Hematopoietic multipotent progenitor cell treated with erythropoietin and hydrocortisone succinate and interleukin-3 and kit ligand, for 17 days (in vitro differentiated cells): ENCODE results near the gene PTPRN2.
"Not testable (repeated sequence)": the region's sequence is repeated elsewhere in the genome, so short reads cannot be mapped to it uniquely, and the experiment has no call there.

Source experiments
- DNase-seq: peaks from one replicate; pipeline ENCODE4 v3.0.0-alpha.2; 2015; ENCODE audit warnings: low spot score

Gene PTPRN2

GRCh38 chr7:157926107-157926506 is 661.5 kb downstream of the PTPRN2 start:
- no peak for DNase-seq

- DNase-seq, result no peak
Observed at GRCh38 chr7:157925383-157925875, 662.2 kb downstream of the PTPRN2 start.

GRCh38 chr7:157923903-157924630 is 663.6 kb downstream of the PTPRN2 start:
- DNase-seq, result no peak

GRCh38 chr7:157922576-157922975 is 665.0 kb downstream of the PTPRN2 start:
- no peak for DNase-seq

GRCh38 chr7:157918326-157919080 is 669.1 kb downstream of the PTPRN2 start:
- DNase-seq, result no peak

- no peak for DNase-seq
Observed at GRCh38 chr7:157916946-157917640, 670.5 kb downstream of the PTPRN2 start.

GRCh38 chr7:157910446-157910845 is 677.2 kb downstream of the PTPRN2 start:
- DNase-seq, result no peak

- not testable (repeated sequence) for DNase-seq
Observed at GRCh38 chr7:157910045-157910444, 677.6 kb downstream of the PTPRN2 start.

- no peak for DNase-seq
Observed at GRCh38 chr7:157909370-157909769, 678.3 kb downstream of the PTPRN2 start.

GRCh38 chr7:157908006-157908782 is 679.4 kb downstream of the PTPRN2 start:
- DNase-seq, result no peak

- DNase-seq, result no peak
Observed at GRCh38 chr7:157907091-157907490, 680.5 kb downstream of the PTPRN2 start.

- no peak for DNase-seq
Observed at GRCh38 chr7:157906583-157906982, 681.0 kb downstream of the PTPRN2 start.

GRCh38 chr7:157905651-157906461 is 681.8 kb downstream of the PTPRN2 start:
- DNase-seq, result no peak

- no peak for DNase-seq
Observed at GRCh38 chr7:157904866-157905570, 682.6 kb downstream of the PTPRN2 start.

GRCh38 chr7:157904211-157904865 is 683.3 kb downstream of the PTPRN2 start:
- no peak for DNase-seq

GRCh38 chr7:157903710-157904109 is 683.9 kb downstream of the PTPRN2 start:
- no peak for DNase-seq

- DNase-seq, result no peak
Observed at GRCh38 chr7:157903296-157903695, 684.3 kb downstream of the PTPRN2 start.

GRCh38 chr7:157901816-157902610 is 685.6 kb downstream of the PTPRN2 start:
- DNase-seq, result not testable (repeated sequence)

GRCh38 chr7:157901166-157901565 is 686.5 kb downstream of the PTPRN2 start:
- DNase-seq, result no peak
